Measurements from ENCODE around the gene ACY1. TPM values are rescaled to one million over a fixed set of nuclear protein-coding genes. Genes with fewer than 3 reads are reported as not detected.

Gene ACY1
- total and polyA plus RNA-seq, 4 donors = 69.5 to 274 (median 238) TPM

DNA sequence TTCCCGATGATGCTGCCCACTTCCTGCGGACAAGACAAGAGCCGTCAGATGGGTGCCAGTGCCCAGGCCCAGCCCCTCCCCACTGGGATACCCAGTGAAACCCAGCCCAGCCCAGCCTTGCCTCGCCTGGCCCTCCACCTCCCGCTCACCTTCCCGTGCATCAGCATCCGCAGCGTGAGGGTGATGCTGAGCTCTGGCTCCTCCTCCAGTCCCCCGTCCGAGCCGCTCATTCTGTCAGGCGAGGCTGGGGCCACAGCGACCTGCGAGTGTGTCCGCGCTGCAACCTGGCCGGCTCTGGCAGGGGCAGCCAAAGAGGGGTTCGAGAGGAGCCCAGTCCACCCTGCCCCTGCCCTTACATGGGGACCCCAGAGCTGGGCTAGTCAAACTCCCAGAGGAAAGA lies 22.3 kb upstream of the ACY1 start:
- TF ChIP-seq FOXA1 (IDR thresholded peaks at IDR 0.05) (no peak), SP1 (IDR thresholded peaks at IDR 0.05) (no peak), EGR1 (IDR thresholded peaks at IDR 0.05; ENCODE audit: low read depth in 2 of 2) (no peak), GABPA (IDR thresholded peaks at IDR 0.05 in 1 of 2, conservative IDR thresholded peaks at IDR 0.05 in 1 of 2) (no peak), YY1 (IDR thresholded peaks at IDR 0.05) (no peak), NR2F2 (IDR thresholded peaks at IDR 0.05) (no peak)
- WGBS = 96% methylated on average over 18 of the region's 18 CpGs
- no peak overlapping the region for H3K9ac ChIP-seq (ENCODE audit: low read depth in 1 of 2, low read length in 2 of 2)

DNA sequence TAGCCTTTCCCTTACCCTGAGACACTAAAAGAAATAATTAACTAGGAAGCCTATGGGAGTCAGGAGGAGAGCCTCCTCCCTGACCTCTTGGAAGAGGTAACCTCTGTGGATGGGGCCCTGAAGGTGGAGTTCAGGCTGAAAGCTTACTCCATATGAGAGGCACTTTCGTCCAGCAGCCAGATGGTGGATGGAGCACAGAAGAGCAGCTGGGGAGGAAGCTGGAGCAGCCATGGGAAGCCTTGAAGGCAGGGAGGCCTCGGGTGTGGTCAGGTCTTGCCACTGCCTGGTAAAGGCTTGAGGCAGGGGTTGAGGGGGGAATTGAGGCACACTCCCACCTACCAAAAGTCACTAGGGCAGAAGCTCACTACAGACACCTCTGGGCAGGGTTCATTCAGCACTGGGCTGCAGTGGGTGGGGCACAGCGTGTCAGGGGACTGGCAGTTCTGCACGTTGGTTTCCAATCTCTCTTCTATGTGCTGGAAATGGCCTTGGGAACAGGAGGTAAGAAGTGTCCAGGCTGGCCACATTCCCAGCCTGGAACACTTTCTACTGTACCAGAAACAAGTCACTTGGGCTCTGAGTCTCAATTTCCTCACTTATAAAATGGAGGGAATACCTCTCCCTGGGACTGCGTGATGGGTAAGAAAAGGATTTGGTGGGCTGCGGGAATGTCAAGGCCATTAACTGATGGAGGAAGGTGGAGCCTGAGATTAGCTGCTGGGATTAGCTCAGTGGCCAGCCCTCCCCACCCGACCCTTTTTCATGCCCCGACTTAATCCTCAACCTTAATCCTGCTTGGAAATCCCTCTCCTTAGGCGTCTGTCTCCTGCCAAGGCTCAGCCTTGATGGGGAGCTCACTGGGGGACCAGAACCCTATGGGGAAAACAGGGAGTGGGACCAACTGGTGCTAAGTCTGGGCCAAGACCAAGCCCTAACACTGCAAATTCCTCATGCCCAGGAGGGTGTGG lies 21.4 kb upstream of the ACY1 start:
- H3K27ac ChIP-seq (ENCODE audit: low read depth in 1 of 2, low read length in 2 of 2) = no peak overlapping the region
- H3K9me3 ChIP-seq (ENCODE audit: control insufficient read depth in 4 of 4, low read length in 3 of 4) = no peaks in the 10 kb centered on the region
- peaks cover 0 to 19% (median 10%) of the 10 kb centered on the region in 4 donors for H3K4me1 ChIP-seq (ENCODE audit: control insufficient read depth in 4 of 4, insufficient read depth in 4 of 4, low read length in 3 of 4)
- H3K4me3 ChIP-seq (ENCODE audit: low read depth in 1 of 3, low read length in 3 of 3) = no peak overlapping the region
- WGBS = 79% methylated on average over 9 of the region's 9 CpGs
- no peak overlapping the region for H3K9ac ChIP-seq (ENCODE audit: low read depth in 1 of 2, low read length in 2 of 2)
- H3K36me3 ChIP-seq (ENCODE audit: control insufficient read depth in 4 of 4, insufficient read depth in 3 of 4, low read depth in 1 of 4, low read length in 3 of 4) = peaks cover 0 to 2% (median 0%) of the 10 kb centered on the region in 4 donors
- TF ChIP-seq RXRA (IDR thresholded peaks at IDR 0.05) (no peak), SP1 (IDR thresholded peaks at IDR 0.05) (no peak), YY1 (IDR thresholded peaks at IDR 0.05) (no peak), NR2F2 (IDR thresholded peaks at IDR 0.05) (no peak), FOXA1 (IDR thresholded peaks at IDR 0.05) (no peak), RAD21 (IDR thresholded peaks at IDR 0.05) (no peak), EGR1 (IDR thresholded peaks at IDR 0.05; ENCODE audit: low read depth in 2 of 2) (no peak), GABPA (IDR thresholded peaks at IDR 0.05 in 1 of 2, conservative IDR thresholded peaks at IDR 0.05 in 1 of 2) (no peak)
- TF ChIP-seq, protein P1, sequence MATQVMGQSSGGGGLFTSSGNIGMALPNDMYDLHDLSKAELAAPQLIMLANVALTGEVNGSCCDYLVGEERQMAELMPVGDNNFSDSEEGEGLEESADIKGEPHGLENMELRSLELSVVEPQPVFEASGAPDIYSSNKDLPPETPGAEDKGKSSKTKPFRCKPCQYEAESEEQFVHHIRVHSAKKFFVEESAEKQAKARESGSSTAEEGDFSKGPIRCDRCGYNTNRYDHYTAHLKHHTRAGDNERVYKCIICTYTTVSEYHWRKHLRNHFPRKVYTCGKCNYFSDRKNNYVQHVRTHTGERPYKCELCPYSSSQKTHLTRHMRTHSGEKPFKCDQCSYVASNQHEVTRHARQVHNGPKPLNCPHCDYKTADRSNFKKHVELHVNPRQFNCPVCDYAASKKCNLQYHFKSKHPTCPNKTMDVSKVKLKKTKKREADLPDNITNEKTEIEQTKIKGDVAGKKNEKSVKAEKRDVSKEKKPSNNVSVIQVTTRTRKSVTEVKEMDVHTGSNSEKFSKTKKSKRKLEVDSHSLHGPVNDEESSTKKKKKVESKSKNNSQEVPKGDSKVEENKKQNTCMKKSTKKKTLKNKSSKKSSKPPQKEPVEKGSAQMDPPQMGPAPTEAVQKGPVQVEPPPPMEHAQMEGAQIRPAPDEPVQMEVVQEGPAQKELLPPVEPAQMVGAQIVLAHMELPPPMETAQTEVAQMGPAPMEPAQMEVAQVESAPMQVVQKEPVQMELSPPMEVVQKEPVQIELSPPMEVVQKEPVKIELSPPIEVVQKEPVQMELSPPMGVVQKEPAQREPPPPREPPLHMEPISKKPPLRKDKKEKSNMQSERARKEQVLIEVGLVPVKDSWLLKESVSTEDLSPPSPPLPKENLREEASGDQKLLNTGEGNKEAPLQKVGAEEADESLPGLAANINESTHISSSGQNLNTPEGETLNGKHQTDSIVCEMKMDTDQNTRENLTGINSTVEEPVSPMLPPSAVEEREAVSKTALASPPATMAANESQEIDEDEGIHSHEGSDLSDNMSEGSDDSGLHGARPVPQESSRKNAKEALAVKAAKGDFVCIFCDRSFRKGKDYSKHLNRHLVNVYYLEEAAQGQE (IDR thresholded peaks at IDR 0.05) = no peak
- TF ChIP-seq, protein P2, sequence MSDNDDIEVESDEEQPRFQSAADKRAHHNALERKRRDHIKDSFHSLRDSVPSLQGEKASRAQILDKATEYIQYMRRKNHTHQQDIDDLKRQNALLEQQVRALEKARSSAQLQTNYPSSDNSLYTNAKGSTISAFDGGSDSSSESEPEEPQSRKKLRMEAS (IDR thresholded peaks at IDR 0.05) = no peak
- TF ChIP-seq, protein P3, sequence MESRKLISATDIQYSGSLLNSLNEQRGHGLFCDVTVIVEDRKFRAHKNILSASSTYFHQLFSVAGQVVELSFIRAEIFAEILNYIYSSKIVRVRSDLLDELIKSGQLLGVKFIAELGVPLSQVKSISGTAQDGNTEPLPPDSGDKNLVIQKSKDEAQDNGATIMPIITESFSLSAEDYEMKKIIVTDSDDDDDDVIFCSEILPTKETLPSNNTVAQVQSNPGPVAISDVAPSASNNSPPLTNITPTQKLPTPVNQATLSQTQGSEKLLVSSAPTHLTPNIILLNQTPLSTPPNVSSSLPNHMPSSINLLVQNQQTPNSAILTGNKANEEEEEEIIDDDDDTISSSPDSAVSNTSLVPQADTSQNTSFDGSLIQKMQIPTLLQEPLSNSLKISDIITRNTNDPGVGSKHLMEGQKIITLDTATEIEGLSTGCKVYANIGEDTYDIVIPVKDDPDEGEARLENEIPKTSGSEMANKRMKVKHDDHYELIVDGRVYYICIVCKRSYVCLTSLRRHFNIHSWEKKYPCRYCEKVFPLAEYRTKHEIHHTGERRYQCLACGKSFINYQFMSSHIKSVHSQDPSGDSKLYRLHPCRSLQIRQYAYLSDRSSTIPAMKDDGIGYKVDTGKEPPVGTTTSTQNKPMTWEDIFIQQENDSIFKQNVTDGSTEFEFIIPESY (IDR thresholded peaks at IDR 0.05) = no peak
- H3K27me3 ChIP-seq (ENCODE audit: control insufficient read depth in 4 of 4, insufficient read depth in 4 of 4, low read length in 3 of 4) = no peaks in the 10 kb centered on the region
- DNase-seq (ENCODE audit: low spot score) = no peak

More for the DNA sequence above, 22.3 kb upstream of the ACY1 start:
- Histone ChIP-seq H3K9me3 (ENCODE audit: control insufficient read depth in 4 of 4, low read length in 3 of 4) (no peaks in the 10 kb centered on the region), H3K36me3 (ENCODE audit: control insufficient read depth in 4 of 4, insufficient read depth in 3 of 4, low read depth in 1 of 4, low read length in 3 of 4) (peaks cover 0 to 2% (median 0%) of the 10 kb centered on the region in 4 donors), H3K27me3 (ENCODE audit: control insufficient read depth in 4 of 4, insufficient read depth in 4 of 4, low read length in 3 of 4) (no peaks in the 10 kb centered on the region), H3K4me1 (ENCODE audit: control insufficient read depth in 4 of 4, insufficient read depth in 4 of 4, low read length in 3 of 4) (peaks cover 5 to 26% (median 14%) of the 10 kb centered on the region in 4 donors), H3K27ac (ENCODE audit: low read depth in 1 of 2, low read length in 2 of 2) (no peak overlapping the region), H3K4me3 (ENCODE audit: low read depth in 1 of 3, low read length in 3 of 3) (no peak overlapping the region)
- no peak for DNase-seq (ENCODE audit: low spot score)
